ENCODE data around the gene CCDC85A.

GRCh38 chr2:56185582-56186046 is 1.8 kb downstream of the CCDC85A start:
- TF ChIP-seq, protein P1, sequence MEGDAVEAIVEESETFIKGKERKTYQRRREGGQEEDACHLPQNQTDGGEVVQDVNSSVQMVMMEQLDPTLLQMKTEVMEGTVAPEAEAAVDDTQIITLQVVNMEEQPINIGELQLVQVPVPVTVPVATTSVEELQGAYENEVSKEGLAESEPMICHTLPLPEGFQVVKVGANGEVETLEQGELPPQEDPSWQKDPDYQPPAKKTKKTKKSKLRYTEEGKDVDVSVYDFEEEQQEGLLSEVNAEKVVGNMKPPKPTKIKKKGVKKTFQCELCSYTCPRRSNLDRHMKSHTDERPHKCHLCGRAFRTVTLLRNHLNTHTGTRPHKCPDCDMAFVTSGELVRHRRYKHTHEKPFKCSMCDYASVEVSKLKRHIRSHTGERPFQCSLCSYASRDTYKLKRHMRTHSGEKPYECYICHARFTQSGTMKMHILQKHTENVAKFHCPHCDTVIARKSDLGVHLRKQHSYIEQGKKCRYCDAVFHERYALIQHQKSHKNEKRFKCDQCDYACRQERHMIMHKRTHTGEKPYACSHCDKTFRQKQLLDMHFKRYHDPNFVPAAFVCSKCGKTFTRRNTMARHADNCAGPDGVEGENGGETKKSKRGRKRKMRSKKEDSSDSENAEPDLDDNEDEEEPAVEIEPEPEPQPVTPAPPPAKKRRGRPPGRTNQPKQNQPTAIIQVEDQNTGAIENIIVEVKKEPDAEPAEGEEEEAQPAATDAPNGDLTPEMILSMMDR (conservative IDR thresholded peaks at IDR 0.05; ENCODE audit: low read depth in 2 of 2), result peak in 1 of 2 experiments; percentile 34; a peak in 2 of 4 replicates
- TF ChIP-seq CREB1 (CRISPR knock-in tag; IDR thresholded peaks at IDR 0.05; ENCODE audit: low read depth) (no peak), POLR2AphosphoS5 (IDR thresholded peaks at IDR 0.05; ENCODE audit: low read depth) (no peak), EZH2 (IDR thresholded peaks at IDR 0.05; ENCODE audit: low read depth, unreplicated experiment) (peak; percentile 8)
- TF ChIP-seq, protein P2, sequence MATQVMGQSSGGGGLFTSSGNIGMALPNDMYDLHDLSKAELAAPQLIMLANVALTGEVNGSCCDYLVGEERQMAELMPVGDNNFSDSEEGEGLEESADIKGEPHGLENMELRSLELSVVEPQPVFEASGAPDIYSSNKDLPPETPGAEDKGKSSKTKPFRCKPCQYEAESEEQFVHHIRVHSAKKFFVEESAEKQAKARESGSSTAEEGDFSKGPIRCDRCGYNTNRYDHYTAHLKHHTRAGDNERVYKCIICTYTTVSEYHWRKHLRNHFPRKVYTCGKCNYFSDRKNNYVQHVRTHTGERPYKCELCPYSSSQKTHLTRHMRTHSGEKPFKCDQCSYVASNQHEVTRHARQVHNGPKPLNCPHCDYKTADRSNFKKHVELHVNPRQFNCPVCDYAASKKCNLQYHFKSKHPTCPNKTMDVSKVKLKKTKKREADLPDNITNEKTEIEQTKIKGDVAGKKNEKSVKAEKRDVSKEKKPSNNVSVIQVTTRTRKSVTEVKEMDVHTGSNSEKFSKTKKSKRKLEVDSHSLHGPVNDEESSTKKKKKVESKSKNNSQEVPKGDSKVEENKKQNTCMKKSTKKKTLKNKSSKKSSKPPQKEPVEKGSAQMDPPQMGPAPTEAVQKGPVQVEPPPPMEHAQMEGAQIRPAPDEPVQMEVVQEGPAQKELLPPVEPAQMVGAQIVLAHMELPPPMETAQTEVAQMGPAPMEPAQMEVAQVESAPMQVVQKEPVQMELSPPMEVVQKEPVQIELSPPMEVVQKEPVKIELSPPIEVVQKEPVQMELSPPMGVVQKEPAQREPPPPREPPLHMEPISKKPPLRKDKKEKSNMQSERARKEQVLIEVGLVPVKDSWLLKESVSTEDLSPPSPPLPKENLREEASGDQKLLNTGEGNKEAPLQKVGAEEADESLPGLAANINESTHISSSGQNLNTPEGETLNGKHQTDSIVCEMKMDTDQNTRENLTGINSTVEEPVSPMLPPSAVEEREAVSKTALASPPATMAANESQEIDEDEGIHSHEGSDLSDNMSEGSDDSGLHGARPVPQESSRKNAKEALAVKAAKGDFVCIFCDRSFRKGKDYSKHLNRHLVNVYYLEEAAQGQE (IDR thresholded peaks at IDR 0.05; ENCODE audit: unreplicated experiment), result no peak

Data from GM23338 (cell line).